ENCODE measurements around the gene SLC6A18.

GRCh38 chr5:1207555-1207954 is 17.6 kb upstream of the SLC6A18 start:
- TF ChIP-seq, protein P1, sequence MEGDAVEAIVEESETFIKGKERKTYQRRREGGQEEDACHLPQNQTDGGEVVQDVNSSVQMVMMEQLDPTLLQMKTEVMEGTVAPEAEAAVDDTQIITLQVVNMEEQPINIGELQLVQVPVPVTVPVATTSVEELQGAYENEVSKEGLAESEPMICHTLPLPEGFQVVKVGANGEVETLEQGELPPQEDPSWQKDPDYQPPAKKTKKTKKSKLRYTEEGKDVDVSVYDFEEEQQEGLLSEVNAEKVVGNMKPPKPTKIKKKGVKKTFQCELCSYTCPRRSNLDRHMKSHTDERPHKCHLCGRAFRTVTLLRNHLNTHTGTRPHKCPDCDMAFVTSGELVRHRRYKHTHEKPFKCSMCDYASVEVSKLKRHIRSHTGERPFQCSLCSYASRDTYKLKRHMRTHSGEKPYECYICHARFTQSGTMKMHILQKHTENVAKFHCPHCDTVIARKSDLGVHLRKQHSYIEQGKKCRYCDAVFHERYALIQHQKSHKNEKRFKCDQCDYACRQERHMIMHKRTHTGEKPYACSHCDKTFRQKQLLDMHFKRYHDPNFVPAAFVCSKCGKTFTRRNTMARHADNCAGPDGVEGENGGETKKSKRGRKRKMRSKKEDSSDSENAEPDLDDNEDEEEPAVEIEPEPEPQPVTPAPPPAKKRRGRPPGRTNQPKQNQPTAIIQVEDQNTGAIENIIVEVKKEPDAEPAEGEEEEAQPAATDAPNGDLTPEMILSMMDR (conservative IDR thresholded peaks at IDR 0.05 in 1 of 2, IDR thresholded peaks at IDR 0.05 in 1 of 2; ENCODE audit: low read depth in 1 of 2, low read length in 2 of 2) = no peak
- no peak for TF ChIP-seq EZH2 (IDR thresholded peaks at IDR 0.05; ENCODE audit: low read length, missing control alignments)

All from fibroblast of lung (primary cell).